ENCODE data around the gene CD93.

The CD93 gene

GRCh38 chr20:23099791-23100719, 13.9 kb upstream of the CD93 start:
- no peak for DNase-seq (ENCODE audit: low read depth)

GRCh38 chr20:23097636-23098580, 11.8 kb upstream of the CD93 start:
- DNase-seq (ENCODE audit: low read depth): no peak

GRCh38 chr20:23096986-23097520, 10.9 kb upstream of the CD93 start:
- DNase-seq (ENCODE audit: low read depth): no peak

- no peak for DNase-seq (ENCODE audit: low read depth)
These were observed 10.0 kb upstream of the CD93 start for GRCh38 chr20:23096097-23096496.

- DNase-seq (ENCODE audit: low read depth): no peak
These were observed 9.4 kb upstream of the CD93 start for GRCh38 chr20:23095499-23095898.

GRCh38 chr20:23094927-23095326, 8.8 kb upstream of the CD93 start:
- DNase-seq (ENCODE audit: low read depth): no peak

GRCh38 chr20:23094213-23094896, 8.2 kb upstream of the CD93 start:
- DNase-seq (ENCODE audit: low read depth): no peak

- no peak for DNase-seq (ENCODE audit: low read depth)
These were observed 7.5 kb upstream of the CD93 start for GRCh38 chr20:23093613-23094012.

GRCh38 chr20:23092861-23093495, 6.9 kb upstream of the CD93 start:
- DNase-seq (ENCODE audit: low read depth): no peak

- no peak for DNase-seq (ENCODE audit: low read depth)
These were observed 6.2 kb upstream of the CD93 start for GRCh38 chr20:23092384-23092756.

GRCh38 chr20:23091721-23092383, 5.7 kb upstream of the CD93 start:
- DNase-seq (ENCODE audit: low read depth): no peak

GRCh38 chr20:23090878-23091277, 4.8 kb upstream of the CD93 start:
- no peak for DNase-seq (ENCODE audit: low read depth)

GRCh38 chr20:23090147-23090546, 4.0 kb upstream of the CD93 start:
- DNase-seq (ENCODE audit: low read depth): no peak

- no peak for DNase-seq (ENCODE audit: low read depth)
These were observed 2.7 kb upstream of the CD93 start for GRCh38 chr20:23088866-23089265.

- DNase-seq (ENCODE audit: low read depth): no peak
These were observed 1.6 kb upstream of the CD93 start for GRCh38 chr20:23087587-23088251.

GRCh38 chr20:23086931-23087411, 847 bp upstream of the CD93 start:
- DNase-seq (ENCODE audit: low read depth): no peak

GRCh38 chr20:23085436-23086055, 578 bp downstream of the CD93 start:
- no peak for DNase-seq (ENCODE audit: low read depth)

- DNase-seq (ENCODE audit: low read depth): no peak
These were observed 1.2 kb downstream of the CD93 start for GRCh38 chr20:23084845-23085365.

- no peak for DNase-seq (ENCODE audit: low read depth)
These were observed 1.8 kb downstream of the CD93 start for GRCh38 chr20:23084282-23084844.
